ENCODE measurements around the gene LARP4.

The LARP4 gene

DNA sequence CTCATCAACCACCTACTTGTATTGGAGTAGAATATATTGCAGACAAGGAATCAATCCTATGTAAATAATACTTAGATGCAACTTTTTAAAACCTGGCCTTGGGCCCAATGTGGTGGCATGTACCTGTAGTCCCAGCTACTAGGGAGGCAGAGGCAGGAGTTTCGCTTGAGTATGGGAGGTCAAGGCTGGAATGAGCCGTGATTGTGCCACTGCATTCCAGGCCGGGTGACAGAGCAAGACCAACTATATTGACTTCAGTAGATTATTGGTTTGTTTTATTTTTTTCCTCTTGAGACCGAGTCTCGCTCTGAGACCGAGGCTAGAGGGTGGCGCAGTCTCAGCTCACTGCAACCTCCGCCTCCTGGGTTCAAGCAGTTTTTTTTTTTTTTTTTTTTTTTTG, 3.6 kb downstream of the LARP4 start (continued):
- TF ChIP-seq, protein P1, sequence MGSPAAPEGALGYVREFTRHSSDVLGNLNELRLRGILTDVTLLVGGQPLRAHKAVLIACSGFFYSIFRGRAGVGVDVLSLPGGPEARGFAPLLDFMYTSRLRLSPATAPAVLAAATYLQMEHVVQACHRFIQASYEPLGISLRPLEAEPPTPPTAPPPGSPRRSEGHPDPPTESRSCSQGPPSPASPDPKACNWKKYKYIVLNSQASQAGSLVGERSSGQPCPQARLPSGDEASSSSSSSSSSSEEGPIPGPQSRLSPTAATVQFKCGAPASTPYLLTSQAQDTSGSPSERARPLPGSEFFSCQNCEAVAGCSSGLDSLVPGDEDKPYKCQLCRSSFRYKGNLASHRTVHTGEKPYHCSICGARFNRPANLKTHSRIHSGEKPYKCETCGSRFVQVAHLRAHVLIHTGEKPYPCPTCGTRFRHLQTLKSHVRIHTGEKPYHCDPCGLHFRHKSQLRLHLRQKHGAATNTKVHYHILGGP (tag by site-specific recombination; IDR thresholded peaks at IDR 0.05), result no peak
- no peak for TF ChIP-seq ZNF37A (tag by site-specific recombination; IDR thresholded peaks at IDR 0.05)

DNA sequence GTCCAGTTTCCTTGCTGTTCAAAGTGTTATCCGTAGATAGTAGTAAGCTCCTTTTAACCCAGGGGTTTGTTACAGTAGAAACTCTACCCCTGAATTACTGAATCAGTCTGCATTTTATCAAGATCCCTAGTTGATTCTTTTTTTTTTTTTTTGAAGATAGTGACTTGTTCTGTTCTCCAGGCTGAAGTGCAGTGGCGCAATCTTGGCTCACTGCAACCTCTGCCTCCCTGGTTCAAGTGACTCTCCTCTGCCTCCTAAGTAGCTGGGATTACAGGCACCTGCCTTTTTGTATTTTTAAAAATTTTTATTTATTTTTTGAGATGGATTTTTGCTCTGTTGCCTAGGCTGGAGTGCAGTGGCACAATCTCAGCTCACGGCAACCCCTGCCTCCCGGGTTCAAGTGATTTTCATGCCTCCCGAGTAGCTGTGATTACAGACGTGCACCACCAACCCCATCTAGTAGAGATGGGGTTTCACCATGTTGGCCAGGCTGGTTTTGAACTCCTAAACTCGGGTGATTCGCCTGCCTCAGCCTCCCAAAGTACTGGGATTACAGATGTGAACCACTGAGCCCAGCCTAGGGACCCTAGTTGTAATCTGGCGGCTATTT, 10.5 kb downstream of the LARP4 start:
- H3K36me3 ChIP-seq (ENCODE audit: control insufficient read depth in 2 of 2, insufficient read depth in 1 of 2, low read length in 2 of 2), result peaks cover 5 to 11% of the 10 kb centered on the region in 2 experiments; a peak in 2 of 3 replicates
- H3K4me1 ChIP-seq (ENCODE audit: control insufficient read depth, insufficient read depth, low read length), result 0 out of 2 replicates have a peak, but pooled peaks cover 2% of the 10 kb centered on the region
- no peaks in the 10 kb centered on the region for H3K9me3 ChIP-seq (ENCODE audit: control insufficient read depth, insufficient read depth, low read depth, low read length)
- CTCF ChIA-PET, result interaction anchor here (0.6 to 0.7 kb wide), 2 partner anchors 227 to 848 kb away, joined by 3 read pairs; no protein-coding TSS in a partner anchor
- POLR2A ChIA-PET, result interaction anchor here (0.5 to 0.7 kb wide), 3 partner anchors 10 to 1592 kb away, joined by 3 read pairs; partner anchors contain the start of gene LARP4
- H3K4me3 ChIP-seq (ENCODE audit: low read depth, low read length), result no peak overlapping the region
- no peak for TF ChIP-seq ZNF133 (tag by site-specific recombination; IDR thresholded peaks at IDR 0.05)
- TF ChIP-seq ZBTB48 (tag by site-specific recombination; IDR thresholded peaks at IDR 0.05), result peak; percentile 47; the same call in 1 of the 2 replicates
- no peak overlapping the region for H3K27ac ChIP-seq (ENCODE audit: extremely low read depth, low read depth, low read length)

DNA sequence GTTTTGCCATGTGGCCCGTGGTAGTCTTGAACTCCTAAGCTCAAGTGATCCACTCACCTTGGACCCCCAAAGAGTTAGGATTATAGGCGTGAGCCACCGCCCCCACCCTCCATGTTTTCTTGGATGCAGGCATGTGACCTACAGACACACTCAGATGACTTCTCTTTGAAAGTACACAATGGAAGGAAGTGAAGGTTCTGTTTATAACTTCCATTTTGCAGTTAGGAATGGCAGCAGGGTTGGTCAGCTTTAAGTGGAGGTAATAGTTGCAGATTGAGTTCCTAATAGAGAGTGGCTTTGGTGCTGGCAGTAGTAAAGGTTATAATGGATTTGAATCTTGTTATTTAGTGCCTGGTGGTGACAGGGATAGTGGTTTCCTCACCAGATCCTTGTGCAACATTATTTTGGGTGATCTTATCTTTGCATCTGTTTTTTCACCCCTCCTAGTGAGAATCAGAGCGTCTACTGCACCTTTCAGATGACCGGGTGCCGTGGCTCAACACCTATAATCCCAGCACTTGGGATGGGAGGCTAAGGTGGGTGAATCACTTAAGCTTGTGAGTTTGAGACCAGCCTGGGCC, 15.3 kb downstream of the LARP4 start:
- no peak overlapping the region for H3K27ac ChIP-seq (ENCODE audit: extremely low read depth, low read depth, low read length)
- CTCF ChIA-PET, result no interaction called here
- no peak overlapping the region for H3K4me3 ChIP-seq (ENCODE audit: low read depth, low read length)
- H3K9me3 ChIP-seq (ENCODE audit: control insufficient read depth, insufficient read depth, low read depth, low read length), result no peaks in the 10 kb centered on the region
- peaks cover 4 to 11% of the 10 kb centered on the region in 2 experiments; a peak in 2 of 3 replicates for H3K36me3 ChIP-seq (ENCODE audit: control insufficient read depth in 2 of 2, insufficient read depth in 1 of 2, low read length in 2 of 2)
- POLR2A ChIA-PET, result no interaction called here
- peaks cover 10% of the 10 kb centered on the region for H3K4me1 ChIP-seq (ENCODE audit: control insufficient read depth, insufficient read depth, low read length)
- TF ChIP-seq, protein P2, sequence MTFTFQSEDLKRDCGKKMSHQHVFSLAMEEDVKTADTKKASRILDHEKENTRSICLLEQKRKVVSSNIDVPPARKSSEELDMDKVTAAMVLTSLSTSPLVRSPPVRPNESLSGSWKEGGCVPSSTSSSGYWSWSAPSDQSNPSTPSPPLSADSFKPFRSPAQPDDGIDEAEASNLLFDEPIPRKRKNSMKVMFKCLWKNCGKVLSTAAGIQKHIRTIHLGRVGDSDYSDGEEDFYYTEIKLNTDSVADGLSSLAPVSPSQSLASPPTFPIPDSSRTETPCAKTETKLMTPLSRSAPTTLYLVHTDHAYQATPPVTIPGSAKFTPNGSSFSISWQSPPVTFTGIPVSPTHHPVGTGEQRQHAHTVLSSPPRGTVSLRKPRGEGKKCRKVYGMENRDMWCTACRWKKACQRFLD (tag by site-specific recombination; IDR thresholded peaks at IDR 0.05), result no peak
- no peak for TF ChIP-seq ZNF132 (tag by site-specific recombination; IDR thresholded peaks at IDR 0.05; ENCODE audit: borderline replicate concordance)
- no peak for TF ChIP-seq BCL11A (tag by site-specific recombination; IDR thresholded peaks at IDR 0.05; ENCODE audit: low read depth)
- TF ChIP-seq ZNF112 (tag by site-specific recombination; IDR thresholded peaks at IDR 0.05), result no peak
- TF ChIP-seq ZNF514 (tag by site-specific recombination; IDR thresholded peaks at IDR 0.05), result no peak
- TF ChIP-seq ZNF596 (tag by site-specific recombination; IDR thresholded peaks at IDR 0.05), result no peak
- TF ChIP-seq, protein P3, sequence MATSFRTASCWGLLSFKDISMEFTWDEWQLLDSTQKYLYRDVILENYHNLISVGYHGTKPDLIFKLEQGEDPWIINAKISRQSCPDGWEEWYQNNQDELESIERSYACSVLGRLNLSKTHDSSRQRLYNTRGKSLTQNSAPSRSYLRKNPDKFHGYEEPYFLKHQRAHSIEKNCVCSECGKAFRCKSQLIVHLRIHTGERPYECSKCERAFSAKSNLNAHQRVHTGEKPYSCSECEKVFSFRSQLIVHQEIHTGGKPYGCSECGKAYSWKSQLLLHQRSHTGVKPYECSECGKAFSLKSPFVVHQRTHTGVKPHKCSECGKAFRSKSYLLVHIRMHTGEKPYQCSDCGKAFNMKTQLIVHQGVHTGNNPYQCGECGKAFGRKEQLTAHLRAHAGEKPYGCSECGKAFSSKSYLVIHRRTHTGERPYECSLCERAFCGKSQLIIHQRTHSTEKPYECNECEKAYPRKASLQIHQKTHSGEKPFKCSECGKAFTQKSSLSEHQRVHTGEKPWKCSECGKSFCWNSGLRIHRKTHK (tag by site-specific recombination; IDR thresholded peaks at IDR 0.05), result no peak
- TF ChIP-seq ZNF404 (tag by site-specific recombination; IDR thresholded peaks at IDR 0.05), result no peak
- no peak for TF ChIP-seq ZNF133 (tag by site-specific recombination; IDR thresholded peaks at IDR 0.05)
- TF ChIP-seq ZNF426 (tag by site-specific recombination; IDR thresholded peaks at IDR 0.05), result no peak
- no peak for TF ChIP-seq GLI2 (tag by site-specific recombination; IDR thresholded peaks at IDR 0.05; ENCODE audit: borderline replicate concordance, low read depth)
- TF ChIP-seq, protein P4, sequence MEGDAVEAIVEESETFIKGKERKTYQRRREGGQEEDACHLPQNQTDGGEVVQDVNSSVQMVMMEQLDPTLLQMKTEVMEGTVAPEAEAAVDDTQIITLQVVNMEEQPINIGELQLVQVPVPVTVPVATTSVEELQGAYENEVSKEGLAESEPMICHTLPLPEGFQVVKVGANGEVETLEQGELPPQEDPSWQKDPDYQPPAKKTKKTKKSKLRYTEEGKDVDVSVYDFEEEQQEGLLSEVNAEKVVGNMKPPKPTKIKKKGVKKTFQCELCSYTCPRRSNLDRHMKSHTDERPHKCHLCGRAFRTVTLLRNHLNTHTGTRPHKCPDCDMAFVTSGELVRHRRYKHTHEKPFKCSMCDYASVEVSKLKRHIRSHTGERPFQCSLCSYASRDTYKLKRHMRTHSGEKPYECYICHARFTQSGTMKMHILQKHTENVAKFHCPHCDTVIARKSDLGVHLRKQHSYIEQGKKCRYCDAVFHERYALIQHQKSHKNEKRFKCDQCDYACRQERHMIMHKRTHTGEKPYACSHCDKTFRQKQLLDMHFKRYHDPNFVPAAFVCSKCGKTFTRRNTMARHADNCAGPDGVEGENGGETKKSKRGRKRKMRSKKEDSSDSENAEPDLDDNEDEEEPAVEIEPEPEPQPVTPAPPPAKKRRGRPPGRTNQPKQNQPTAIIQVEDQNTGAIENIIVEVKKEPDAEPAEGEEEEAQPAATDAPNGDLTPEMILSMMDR (tag by site-specific recombination; IDR thresholded peaks at IDR 0.05), result no peak
- TF ChIP-seq ZXDB (tag by site-specific recombination; IDR thresholded peaks at IDR 0.05), result no peak
- TF ChIP-seq, protein P5, sequence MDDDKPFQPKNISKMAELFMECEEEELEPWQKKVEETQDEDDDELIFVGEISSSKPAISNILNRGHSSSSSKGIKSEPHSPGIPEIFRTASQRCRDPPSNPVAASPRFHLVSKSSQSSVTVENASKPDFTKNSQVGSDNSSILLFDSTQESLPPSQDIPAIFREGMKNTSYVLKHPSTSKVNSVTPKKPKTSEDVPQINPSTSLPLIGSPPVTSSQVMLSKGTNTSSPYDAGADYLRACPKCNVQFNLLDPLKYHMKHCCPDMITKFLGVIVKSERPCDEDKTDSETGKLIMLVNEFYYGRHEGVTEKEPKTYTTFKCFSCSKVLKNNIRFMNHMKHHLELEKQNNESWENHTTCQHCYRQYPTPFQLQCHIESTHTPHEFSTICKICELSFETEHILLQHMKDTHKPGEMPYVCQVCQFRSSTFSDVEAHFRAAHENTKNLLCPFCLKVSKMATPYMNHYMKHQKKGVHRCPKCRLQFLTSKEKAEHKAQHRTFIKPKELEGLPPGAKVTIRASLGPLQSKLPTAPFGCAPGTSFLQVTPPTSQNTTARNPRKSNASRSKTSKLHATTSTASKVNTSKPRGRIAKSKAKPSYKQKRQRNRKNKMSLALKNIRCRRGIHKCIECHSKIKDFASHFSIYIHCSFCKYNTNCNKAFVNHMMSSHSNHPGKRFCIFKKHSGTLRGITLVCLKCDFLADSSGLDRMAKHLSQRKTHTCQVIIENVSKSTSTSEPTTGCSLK (tag by site-specific recombination; IDR thresholded peaks at IDR 0.05), result no peak
- no peak for TF ChIP-seq ZBTB8A (tag by site-specific recombination; IDR thresholded peaks at IDR 0.05)

Measured in HEK293 (cell line).